Sigmoid colon (tissue), 7 donors: ENCODE measurements around the gene ERMARD. TPM values are rescaled to one million over a fixed set of nuclear protein-coding genes. Genes with fewer than 3 reads are reported as not detected.

ENCODE experiments used
- DNase-seq: peaks from one replicate; pipeline ENCODE4 v3.0.0-alpha.2; 2019
- H3K27ac ChIP-seq, 4 donors: fragments of 200-600 bp; sonication (generic); one replicate each; pipeline ENCODE4 v1.5.1; 2016 to 2019; ENCODE audit warnings: mild to moderate bottlenecking in 1 of 4
- H3K27me3 ChIP-seq, 3 donors: fragments of 200-600 bp; sonication (generic); one replicate each; pipeline ENCODE4 v1.5.1; 2019; ENCODE audit warnings: mild to moderate bottlenecking in 1 of 3
- H3K36me3 ChIP-seq, 4 donors: fragments of 200-600 bp; sonication (generic); one replicate each; pipeline ENCODE4 v1.5.1; 2016 to 2019
- H3K4me1 ChIP-seq, 4 donors: fragments of 200-600 bp; sonication (generic); one replicate each; pipeline ENCODE4 v1.5.1; 2017 to 2019
- H3K4me3 ChIP-seq, 4 donors: fragments of 200-600 bp; sonication (generic); one replicate each; pipeline ENCODE4 v1.5.1; 2017 to 2019; ENCODE audit warnings: mild to moderate bottlenecking in 2 of 4, moderate library complexity in 1 of 4
- H3K9me3 ChIP-seq, 4 donors: fragments of 200-600 bp in 3 of 4; sonication (generic) in 3 of 4; one replicate each; pipeline versions ENCODE4 v1.5.1 to v1.6.1; 2013 to 2019
- EP300 ChIP-seq, 4 donors: sonication (generic); formaldehyde crosslinking; IDR thresholded peaks; one replicate each; pipeline ENCODE4 v1.6.1; 2017; ENCODE audit warnings: antibody characterized with exemption in 4 of 4
- POLR2A ChIP-seq, 2 donors: fragments of 450-650 bp; IDR thresholded peaks; one replicate each; pipeline ENCODE4 v1.6.1; 2016; ENCODE audit warnings: antibody characterized with exemption in 2 of 2, mild to moderate bottlenecking in 2 of 2, moderate library complexity in 2 of 2
- POLR2AphosphoS5 ChIP-seq, 4 donors: sonication (generic); formaldehyde crosslinking; IDR thresholded peaks; one replicate each; pipeline ENCODE4 v1.6.1; 2017; ENCODE audit warnings: antibody characterized with exemption in 4 of 4
- WGBS, 2 donors: extraction: QIAGEN DNeasy Blood & Tissue Kit; methylation state at CpG; one replicate each; pipeline ENCODE4 v1.1.7; 2013; 5-methylcytosine and 5-hydroxymethylcytosine counted together
- intact Hi-C: fragments of 100-400 bp; cut with DNase I; formaldehyde crosslinking; loops from one replicate; pipeline ENCODE4 v1.15.1; 2023
- polyA plus RNA-seq, 3 donors: library from polyadenylated mRNA; stranded (reverse); fragments of 200-250 nt; gene quantifications; one replicate each; pipeline ENCODE4 v1.2.3, GENCODE V29; 2013
- total RNA-seq, 4 donors: library from RNA; depleted of rRNA; stranded (reverse); fragments of >200 nt; gene quantifications; one replicate each; pipeline ENCODE4 v1.1.0, GENCODE V29; 2016
- TF ChIP-seq, protein P1 (sequence below), 4 experiments: fragments of 450-650 bp in 3 of 4; fragments of 200-600 bp in 1 of 4; IDR thresholded peaks; one replicate each; pipeline ENCODE4 v1.5.1; 2016 to 2019; ENCODE audit warnings: antibody characterized with exemption in 4 of 4, mild to moderate bottlenecking in 3 of 4, moderate library complexity in 2 of 4
- donor health status: healthy with polysubstance abuse.
- donor health status: Bipolar disorder and iron deficiency.
- donor health status: healthy.

ERMARD gene
- total and polyA plus RNA-seq, 7 donors: 9.0 to 32.4 (median 18.2) TPM

DNA sequence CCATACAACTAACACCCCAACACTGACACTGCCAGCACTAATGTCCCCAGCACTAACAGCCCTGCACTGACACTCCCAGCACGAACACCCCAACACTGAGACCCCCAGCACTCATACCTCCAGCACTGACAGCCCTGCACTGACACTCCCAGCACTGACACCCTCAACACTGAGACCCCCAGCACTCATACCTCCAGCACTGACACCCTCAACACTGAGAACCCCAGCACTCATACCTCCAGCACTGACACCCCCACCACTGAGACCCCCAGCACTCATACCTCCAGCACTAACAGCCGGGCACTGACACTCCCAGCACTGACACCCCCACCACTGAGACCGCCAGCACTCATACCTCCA lies 57.2 kb downstream of the ERMARD start:
- Histone ChIP-seq H3K4me3 (no peak overlapping the region), H3K36me3 (no peaks in the 10 kb centered on the region), H3K4me1 (no peaks in the 10 kb centered on the region), H3K27ac (no peak overlapping the region), H3K9me3 (no peaks in the 10 kb centered on the region), H3K27me3 (peaks cover 0 to 26% (median 0%) of the 10 kb centered on the region in 3 donors)
- 52 to 54% methylated on average over 3 of the region's 3 CpGs for WGBS, 2 donors
- DNase-seq: no peak
- intact Hi-C loops: no loop called here
- TF ChIP-seq POLR2AphosphoS5 (IDR thresholded peaks at IDR 0.05): no peak
- no peak for TF ChIP-seq POLR2A (IDR thresholded peaks at IDR 0.05)
- TF ChIP-seq, protein P1, sequence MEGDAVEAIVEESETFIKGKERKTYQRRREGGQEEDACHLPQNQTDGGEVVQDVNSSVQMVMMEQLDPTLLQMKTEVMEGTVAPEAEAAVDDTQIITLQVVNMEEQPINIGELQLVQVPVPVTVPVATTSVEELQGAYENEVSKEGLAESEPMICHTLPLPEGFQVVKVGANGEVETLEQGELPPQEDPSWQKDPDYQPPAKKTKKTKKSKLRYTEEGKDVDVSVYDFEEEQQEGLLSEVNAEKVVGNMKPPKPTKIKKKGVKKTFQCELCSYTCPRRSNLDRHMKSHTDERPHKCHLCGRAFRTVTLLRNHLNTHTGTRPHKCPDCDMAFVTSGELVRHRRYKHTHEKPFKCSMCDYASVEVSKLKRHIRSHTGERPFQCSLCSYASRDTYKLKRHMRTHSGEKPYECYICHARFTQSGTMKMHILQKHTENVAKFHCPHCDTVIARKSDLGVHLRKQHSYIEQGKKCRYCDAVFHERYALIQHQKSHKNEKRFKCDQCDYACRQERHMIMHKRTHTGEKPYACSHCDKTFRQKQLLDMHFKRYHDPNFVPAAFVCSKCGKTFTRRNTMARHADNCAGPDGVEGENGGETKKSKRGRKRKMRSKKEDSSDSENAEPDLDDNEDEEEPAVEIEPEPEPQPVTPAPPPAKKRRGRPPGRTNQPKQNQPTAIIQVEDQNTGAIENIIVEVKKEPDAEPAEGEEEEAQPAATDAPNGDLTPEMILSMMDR (IDR thresholded peaks at IDR 0.05): no peak
- TF ChIP-seq EP300 (IDR thresholded peaks at IDR 0.05): no peak

DNA sequence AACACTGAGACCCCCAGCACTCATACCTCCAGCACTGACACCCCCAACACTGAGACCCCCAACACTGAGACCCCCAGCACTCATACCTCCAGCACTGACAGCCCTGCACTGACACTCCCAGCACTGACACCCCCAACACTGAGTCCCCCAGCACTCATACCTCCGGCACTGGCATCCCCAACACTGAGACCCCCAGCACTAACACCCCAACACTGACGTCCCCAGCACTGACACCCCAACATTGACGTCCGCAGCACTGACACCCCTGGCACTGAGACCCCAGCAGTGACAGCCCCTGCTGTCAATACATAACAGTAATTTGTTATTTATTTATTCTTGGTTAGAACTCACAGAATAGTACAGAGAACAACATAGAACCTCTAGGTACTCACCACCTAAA lies 58.0 kb downstream of the ERMARD start:
- H3K36me3 ChIP-seq: no peaks in the 10 kb centered on the region
- no peak overlapping the region for H3K4me3 ChIP-seq
- WGBS, 2 donors: 92 to 95% methylated on average over 4 of the region's 4 CpGs
- no peaks in the 10 kb centered on the region for H3K4me1 ChIP-seq
- TF ChIP-seq, protein P1 (IDR thresholded peaks at IDR 0.05): no peak
- no peak for DNase-seq
- no peak overlapping the region for H3K27ac ChIP-seq
- H3K9me3 ChIP-seq: no peaks in the 10 kb centered on the region
- intact Hi-C loops: no loop called here
- H3K27me3 ChIP-seq: peaks cover 0 to 21% (median 0%) of the 10 kb centered on the region in 3 donors

DNA sequence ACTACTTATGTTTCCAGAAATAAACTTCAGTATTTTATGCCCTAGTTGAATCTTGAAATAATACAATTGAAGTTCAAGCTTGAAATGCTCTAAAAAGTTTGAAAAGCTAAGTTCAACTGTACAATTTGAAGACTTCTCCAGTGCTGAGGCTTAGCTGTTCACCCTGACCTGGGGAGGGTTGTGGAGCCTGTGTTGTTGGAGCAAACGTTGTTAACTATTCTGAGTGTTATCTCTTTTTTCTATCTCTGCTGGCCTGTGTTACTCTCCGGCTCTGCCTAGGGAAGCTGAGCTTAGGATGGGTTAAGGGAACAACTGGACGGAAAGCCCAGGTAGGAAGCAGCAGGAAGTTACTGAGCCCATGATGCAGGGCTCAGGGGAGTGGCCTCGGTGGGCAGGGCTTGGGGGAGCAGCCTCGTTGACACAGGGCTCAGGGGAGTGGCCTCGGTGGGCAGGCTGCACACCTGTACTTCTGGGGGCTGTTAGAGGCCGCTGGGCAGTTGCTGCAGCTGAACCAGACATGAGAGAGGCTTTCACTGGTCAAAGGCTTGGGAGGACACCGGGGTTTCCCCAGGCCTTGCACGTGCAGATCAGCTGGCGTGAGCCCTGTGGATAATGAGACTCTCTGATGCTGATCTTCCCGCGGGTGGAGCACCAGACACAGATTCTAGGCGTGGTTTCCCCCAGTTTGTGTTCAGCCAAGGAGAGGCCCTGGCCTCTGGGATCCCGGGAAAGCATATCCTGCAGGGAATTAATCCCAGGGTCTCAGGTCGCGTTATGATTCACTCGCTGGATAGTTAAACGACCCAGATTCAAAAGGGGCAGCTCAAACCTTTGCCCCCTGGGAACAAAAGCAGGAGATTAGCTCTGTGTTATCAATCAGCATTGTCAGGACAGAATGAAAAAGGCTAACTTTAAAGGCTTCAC lies 58.9 kb downstream of the ERMARD start:
- no peaks in the 10 kb centered on the region for H3K36me3 ChIP-seq
- H3K4me3 ChIP-seq: no peak overlapping the region
- no peak for DNase-seq
- no peaks in the 10 kb centered on the region for H3K9me3 ChIP-seq
- peaks cover 0 to 11% (median 0%) of the 10 kb centered on the region in 3 donors for H3K27me3 ChIP-seq
- TF ChIP-seq, protein P1 (IDR thresholded peaks at IDR 0.05): no peak
- intact Hi-C loops: no loop called here
- H3K27ac ChIP-seq: no peak overlapping the region
- WGBS, 2 donors: 22 to 39% methylated on average over 18 of the region's 18 CpGs
- H3K4me1 ChIP-seq: no peaks in the 10 kb centered on the region

DNA sequence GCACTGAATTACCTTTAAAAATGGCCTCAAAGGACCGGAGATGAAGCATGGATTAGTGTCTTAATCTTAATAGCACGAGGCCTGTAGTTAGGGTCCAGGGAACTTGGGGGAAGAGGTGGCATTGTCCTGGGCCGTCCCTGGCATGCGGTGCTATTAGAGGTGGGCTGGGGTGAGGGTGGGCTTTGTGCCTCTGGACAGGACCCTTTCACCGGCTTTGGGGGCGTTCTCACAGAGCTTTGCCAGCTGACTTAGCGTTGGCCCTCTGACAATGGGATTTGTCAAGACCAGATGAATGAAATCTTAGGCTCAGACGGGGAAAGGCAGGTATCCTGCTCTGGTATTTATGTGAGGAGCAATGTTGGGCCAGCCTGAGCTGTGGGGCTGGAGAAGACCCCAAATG lies 59.6 kb downstream of the ERMARD start:
- Histone ChIP-seq H3K4me1 (no peaks in the 10 kb centered on the region), H3K36me3 (no peaks in the 10 kb centered on the region), H3K27ac (no peak overlapping the region), H3K27me3 (peaks cover 0 to 4% (median 0%) of the 10 kb centered on the region in 3 donors), H3K9me3 (peaks cover 0 to 2% (median 0%) of the 10 kb centered on the region in 4 donors), H3K4me3 (no peak overlapping the region)
- WGBS, 2 donors: 93% methylated on average over 8 of the region's 8 CpGs
- no peak for DNase-seq
- intact Hi-C loops: no loop called here
- TF ChIP-seq, protein P1 (IDR thresholded peaks at IDR 0.05): no peak
- no peak for TF ChIP-seq POLR2AphosphoS5 (IDR thresholded peaks at IDR 0.05)
